Astrocyte of the spinal cord (primary cell): ENCODE measurements around the gene ZEB1.

Source experiments
- DNase-seq: peaks from one replicate; pipeline ENCODE4 v3.0.0; 2011; ENCODE audit warnings: low read depth, low spot score
- H3K4me3 ChIP-seq: 2 replicates; pipeline ENCODE4 v1.5.1; 2011; ENCODE audit warnings: low read depth, mild to moderate bottlenecking, low read length, moderate library complexity
- in situ Hi-C: cut with HindIII; loops from 2 replicates; pipeline ENCODE4 v1.10.0; 2017; ENCODE audit warnings: low sequenced_read_pairs
- TF ChIP-seq, protein P1 (sequence below): IDR thresholded peaks from 2 replicates; pipeline ENCODE4 v1.5.1; 2012; ENCODE audit warnings: low read depth, mild to moderate bottlenecking, low read length, inconsistent platforms

Gene ZEB1

GRCh38 chr10:31280972-31281371 lies 38.0 kb upstream of the ZEB1 start:
- no peak overlapping the region for H3K4me3 ChIP-seq
- TF ChIP-seq, protein P1, sequence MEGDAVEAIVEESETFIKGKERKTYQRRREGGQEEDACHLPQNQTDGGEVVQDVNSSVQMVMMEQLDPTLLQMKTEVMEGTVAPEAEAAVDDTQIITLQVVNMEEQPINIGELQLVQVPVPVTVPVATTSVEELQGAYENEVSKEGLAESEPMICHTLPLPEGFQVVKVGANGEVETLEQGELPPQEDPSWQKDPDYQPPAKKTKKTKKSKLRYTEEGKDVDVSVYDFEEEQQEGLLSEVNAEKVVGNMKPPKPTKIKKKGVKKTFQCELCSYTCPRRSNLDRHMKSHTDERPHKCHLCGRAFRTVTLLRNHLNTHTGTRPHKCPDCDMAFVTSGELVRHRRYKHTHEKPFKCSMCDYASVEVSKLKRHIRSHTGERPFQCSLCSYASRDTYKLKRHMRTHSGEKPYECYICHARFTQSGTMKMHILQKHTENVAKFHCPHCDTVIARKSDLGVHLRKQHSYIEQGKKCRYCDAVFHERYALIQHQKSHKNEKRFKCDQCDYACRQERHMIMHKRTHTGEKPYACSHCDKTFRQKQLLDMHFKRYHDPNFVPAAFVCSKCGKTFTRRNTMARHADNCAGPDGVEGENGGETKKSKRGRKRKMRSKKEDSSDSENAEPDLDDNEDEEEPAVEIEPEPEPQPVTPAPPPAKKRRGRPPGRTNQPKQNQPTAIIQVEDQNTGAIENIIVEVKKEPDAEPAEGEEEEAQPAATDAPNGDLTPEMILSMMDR, result no peak
- in situ Hi-C loops, result no loop called here
- no peak for DNase-seq

DNA sequence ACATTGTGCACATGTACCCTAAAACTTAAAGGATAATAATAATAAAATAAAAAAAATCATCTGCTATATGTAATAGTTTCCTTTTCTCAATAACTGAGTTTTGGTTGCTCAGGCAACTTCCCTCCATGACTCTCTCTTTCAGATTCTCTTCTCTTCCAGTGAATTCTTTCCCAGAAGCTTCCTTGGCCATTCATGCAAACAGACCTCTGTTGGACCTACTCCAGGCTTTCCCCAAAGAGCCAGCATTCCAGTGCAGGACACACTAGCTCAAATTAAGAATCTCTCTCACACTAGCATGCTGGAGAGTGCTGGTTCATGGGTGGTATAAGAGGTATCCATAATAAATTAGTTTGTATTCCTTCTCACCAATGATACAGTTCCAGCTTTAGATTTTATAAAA lies 31.0 kb upstream of the ZEB1 start:
- in situ Hi-C loops, result no loop called here
- TF ChIP-seq, protein P1, result no peak
- no peak for DNase-seq
- no peak overlapping the region for H3K4me3 ChIP-seq

GRCh38 chr10:31288962-31289361 lies 30.1 kb upstream of the ZEB1 start:
- TF ChIP-seq, protein P1, result no peak
- H3K4me3 ChIP-seq, result no peak overlapping the region
- DNase-seq, result no peak
- in situ Hi-C loops, result no loop called here

- DNase-seq, result no peak
- in situ Hi-C loops, result no loop called here
- no peak overlapping the region for H3K4me3 ChIP-seq
- TF ChIP-seq, protein P1, result no peak
These were observed 28.6 kb upstream of the ZEB1 start for GRCh38 chr10:31290386-31290785.

GRCh38 chr10:31291123-31291522 lies 27.9 kb upstream of the ZEB1 start:
- TF ChIP-seq, protein P1, result no peak
- in situ Hi-C loops, result no loop called here
- H3K4me3 ChIP-seq, result no peak overlapping the region
- DNase-seq, result no peak

GRCh38 chr10:31294558-31294957 lies 24.5 kb upstream of the ZEB1 start:
- TF ChIP-seq, protein P1, result no peak
- DNase-seq, result no peak
- H3K4me3 ChIP-seq, result no peak overlapping the region
- in situ Hi-C loops, result no loop called here

DNA sequence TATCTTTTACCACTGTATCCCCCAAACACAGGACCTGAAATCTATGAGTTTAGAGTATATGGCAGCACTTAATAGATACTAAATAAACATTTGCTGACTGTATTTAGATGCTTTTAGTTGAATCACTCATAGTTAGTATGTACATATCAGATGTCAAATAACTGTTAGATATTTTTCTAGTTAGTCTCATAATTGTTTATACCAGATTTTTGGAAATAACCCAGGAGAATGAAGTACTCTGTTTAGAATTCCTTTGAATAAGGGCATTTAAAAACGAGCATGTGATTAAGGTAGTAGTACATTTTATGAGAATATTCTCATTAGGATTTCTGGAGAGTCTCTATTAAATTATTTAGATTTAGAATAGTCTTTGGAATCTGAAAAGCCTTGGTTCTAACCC lies 22.3 kb upstream of the ZEB1 start:
- no peak for DNase-seq

More for the DNA sequence above, 22.3 kb upstream of the ZEB1 start:
- in situ Hi-C loops, result no loop called here
- TF ChIP-seq, protein P1, result no peak
- no peak overlapping the region for H3K4me3 ChIP-seq
